HG02885 (cell line): Measurements from ENCODE around the gene DNAJC10.
"Not testable (repeated sequence)": the region's sequence is repeated elsewhere in the genome, so short reads cannot be mapped to it uniquely, and the experiment has no call there.

Experiments
- ATAC-seq: cut with Tn5 transposase; IDR thresholded peaks from one replicate; pipeline ENCODE4 v1.9.1; 2021; ENCODE audit warnings: mild to moderate bottlenecking; ENCODE audit not compliant: unreplicated experiment, poor library complexity

Gene DNAJC10

GRCh38 chr2:182718459-182718858, 2.4 kb downstream of the DNAJC10 start:
- ATAC-seq, result no peak

DNA sequence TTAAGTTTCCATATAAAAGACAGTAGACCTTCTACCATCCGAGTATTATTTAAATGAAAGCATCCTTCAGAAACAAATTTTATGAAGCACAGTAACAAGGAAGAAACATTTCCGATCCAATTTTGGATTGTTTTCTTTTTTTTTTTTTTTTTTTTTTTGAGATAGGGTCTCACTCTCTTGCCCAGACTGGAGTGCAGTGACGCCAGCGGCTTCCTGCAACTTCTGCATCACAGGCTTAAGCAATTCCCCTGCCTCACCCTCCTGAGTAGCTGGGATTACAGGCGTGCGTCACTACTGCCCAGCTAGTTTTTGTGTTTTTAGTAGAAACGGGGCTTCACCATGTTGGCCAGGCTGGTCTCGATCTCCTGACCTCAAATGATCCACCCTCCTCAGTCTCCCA, 3.1 kb downstream of the DNAJC10 start:
- ATAC-seq, result not testable (repeated sequence)

- no peak for ATAC-seq
Measured at GRCh38 chr2:182724656-182725055, 8.6 kb downstream of the DNAJC10 start.

- peak; percentile 44 for ATAC-seq
Measured at GRCh38 chr2:182726473-182726872, 10.4 kb downstream of the DNAJC10 start.

DNA sequence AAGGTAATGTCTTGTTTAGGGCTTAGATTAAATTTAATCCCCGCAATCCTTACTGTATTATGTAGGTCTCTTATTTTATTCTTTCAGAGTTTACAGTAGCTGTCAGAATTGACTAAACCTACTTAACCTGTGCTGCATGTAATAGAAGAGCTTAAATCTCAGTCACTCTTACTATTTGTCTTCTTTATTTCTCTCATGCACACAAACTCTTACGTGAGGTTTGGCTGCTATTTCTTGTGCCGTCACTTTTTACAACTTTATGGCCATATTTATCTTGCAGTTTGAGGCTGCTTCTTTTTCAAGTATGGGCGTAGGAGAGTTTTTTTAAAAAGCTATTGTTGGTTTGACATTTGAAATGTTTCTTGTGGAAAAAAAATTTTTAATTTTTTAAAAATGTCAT, 12.0 kb downstream of the DNAJC10 start:
- no peak for ATAC-seq

GRCh38 chr2:182729710-182730339, 13.8 kb downstream of the DNAJC10 start:
- ATAC-seq, result no peak

GRCh38 chr2:182730486-182730885, 14.4 kb downstream of the DNAJC10 start:
- ATAC-seq, result no peak

DNA sequence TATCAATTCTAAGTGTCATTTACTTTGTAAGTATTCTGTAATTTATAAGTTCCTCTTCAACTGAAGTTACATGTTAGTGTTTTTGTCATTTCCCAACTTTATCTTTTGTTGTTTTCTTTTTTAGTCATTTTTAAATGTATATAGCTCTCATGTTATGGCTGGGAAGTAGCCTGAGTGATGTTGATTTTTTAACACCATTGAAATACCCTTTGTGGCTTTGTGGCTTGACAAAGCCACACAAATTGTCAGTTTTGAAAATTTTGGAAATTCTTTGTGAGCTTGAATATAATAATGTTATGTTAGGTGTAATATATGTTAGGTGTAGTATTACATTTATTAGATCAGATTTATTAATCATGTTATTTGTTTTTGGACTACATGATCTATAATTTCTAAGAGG, 16.7 kb downstream of the DNAJC10 start:
- no peak for ATAC-seq

GRCh38 chr2:182733572-182733971, 17.5 kb downstream of the DNAJC10 start:
- no peak for ATAC-seq

- not testable (repeated sequence) for ATAC-seq
Measured at GRCh38 chr2:182736856-182737255, 20.8 kb downstream of the DNAJC10 start.

GRCh38 chr2:182740701-182741100, 24.6 kb downstream of the DNAJC10 start:
- no peak for ATAC-seq

DNA sequence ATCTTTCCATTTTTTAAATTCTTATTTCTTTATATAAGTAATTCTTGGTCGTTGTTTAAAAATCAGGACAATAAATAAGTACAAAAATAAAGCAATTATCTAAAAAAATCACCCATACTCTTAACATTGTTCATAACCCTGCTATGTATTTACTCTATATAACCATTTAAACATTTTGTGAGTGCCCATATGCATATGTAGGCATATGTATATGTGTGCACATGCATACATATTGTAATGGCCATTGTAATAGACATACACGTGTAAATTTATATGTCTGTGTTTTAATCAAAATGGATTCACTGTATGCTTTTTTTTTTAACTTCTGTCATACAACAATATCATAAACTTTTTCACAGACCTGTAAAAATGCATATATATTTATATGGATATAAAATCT, 25.6 kb downstream of the DNAJC10 start:
- no peak for ATAC-seq

GRCh38 chr2:182744490-182744889, 28.4 kb downstream of the DNAJC10 start:
- ATAC-seq, result no peak

GRCh38 chr2:182745061-182745460, 29.0 kb downstream of the DNAJC10 start:
- ATAC-seq, result no peak

DNA sequence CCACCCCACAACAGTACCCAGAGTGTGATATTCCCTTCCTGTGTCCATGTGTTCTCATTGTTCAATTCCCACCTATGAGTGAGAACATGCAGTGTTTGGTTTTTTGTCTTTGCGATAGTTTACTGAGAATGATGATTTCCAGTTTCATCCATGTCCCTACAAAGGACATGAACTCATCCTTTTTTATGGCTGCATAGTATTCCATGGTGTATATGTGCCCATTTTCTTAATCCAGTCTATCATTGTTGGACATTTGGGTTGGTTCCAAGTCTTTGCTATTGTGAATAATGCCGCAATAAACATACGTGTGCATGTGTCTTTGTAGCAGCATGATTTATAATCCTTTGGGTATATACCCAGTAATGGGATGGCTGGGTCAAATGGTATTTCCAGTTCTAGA, 29.8 kb downstream of the DNAJC10 start:
- not testable (repeated sequence) for ATAC-seq

- no peak for ATAC-seq
Measured at GRCh38 chr2:182754231-182754630, 38.2 kb downstream of the DNAJC10 start.

DNA sequence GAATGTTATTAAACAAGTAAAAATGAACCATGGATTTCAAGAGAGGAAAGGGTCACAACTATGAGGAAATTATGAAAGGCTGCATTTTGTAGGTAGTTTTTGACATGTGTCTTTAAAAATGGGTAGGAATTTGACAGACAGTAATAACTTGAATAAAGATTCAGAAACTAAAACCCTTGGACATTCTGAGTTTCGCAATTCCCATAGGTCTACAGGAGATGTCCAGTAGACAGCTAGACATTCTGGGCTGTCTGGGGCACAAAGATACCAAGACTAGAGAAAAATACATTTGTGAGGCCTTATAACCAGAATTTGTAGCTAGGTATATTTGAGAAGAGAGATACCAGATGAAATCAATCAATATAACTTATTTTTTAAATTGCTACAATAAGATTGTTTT, 42.3 kb downstream of the DNAJC10 start:
- ATAC-seq, result no peak

DNA sequence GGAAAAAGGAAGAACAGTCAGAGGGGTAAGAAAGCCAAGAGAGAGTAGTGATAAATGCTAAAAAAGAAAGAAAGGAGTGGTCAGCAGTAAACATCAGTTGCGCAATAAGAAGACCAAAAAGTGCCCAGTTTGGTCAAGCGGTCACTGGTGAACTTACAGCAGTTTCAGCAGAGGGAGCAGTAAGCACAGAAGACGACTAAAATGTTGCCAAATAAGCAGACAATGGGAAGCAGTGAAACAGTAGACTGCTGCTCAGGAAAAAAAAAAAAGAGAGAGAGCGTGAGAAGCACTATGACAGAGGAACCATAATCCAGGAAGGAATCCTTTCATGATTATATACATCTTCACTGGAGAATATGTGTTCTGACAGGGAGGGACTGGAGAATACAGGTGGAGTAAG, 45.8 kb downstream of the DNAJC10 start:
- ATAC-seq, result no peak

GRCh38 chr2:182763311-182763912, 47.4 kb downstream of the DNAJC10 start:
- peak; percentile 60 for ATAC-seq

- ATAC-seq, result no peak
Measured at GRCh38 chr2:182766626-182767025, 50.6 kb downstream of the DNAJC10 start.

- peak; percentile 59 for ATAC-seq
Measured at GRCh38 chr2:182767578-182767977, 51.5 kb downstream of the DNAJC10 start.

DNA sequence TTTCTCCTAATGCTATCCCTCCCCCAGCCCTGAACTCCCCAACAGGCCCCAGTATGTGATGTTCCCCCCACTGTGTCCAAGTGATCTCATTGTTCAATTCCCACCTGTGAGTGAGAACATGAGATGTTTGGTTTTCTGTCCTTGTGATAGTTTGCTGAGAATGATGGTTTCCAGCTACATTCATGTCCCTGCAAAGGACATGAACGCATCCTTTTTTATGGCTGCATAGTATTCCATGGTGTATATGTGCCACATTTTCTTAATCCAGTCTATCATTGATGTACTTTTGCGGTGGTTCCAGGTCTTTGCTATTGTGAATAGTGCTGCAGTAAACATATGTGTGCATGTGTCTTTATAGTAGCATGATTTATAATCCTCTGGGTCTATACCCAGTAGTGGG, 52.9 kb downstream of the DNAJC10 start:
- ATAC-seq, result not testable (repeated sequence)
